Astrocyte of the spinal cord (primary cell): ENCODE measurements around the gene DMAP1.
A peak's percentile ranks its signal among the peaks of the same experiment; 100 is the strongest.

Experiments used
- DNase-seq: peaks from one replicate; pipeline ENCODE4 v3.0.0; 2011; ENCODE audit warnings: low read depth, low spot score
- H3K4me3 ChIP-seq: 2 replicates; pipeline ENCODE4 v1.5.1; 2011; ENCODE audit warnings: low read depth, mild to moderate bottlenecking, low read length, moderate library complexity
- CTCF ChIP-seq: IDR thresholded peaks from 2 replicates; pipeline ENCODE4 v1.5.1; 2012; ENCODE audit warnings: low read depth, mild to moderate bottlenecking, low read length, inconsistent platforms
- in situ Hi-C: cut with HindIII; loops from 2 replicates; pipeline ENCODE4 v1.10.0; 2017; ENCODE audit warnings: low sequenced_read_pairs

The DMAP1 gene

GRCh38 chr1:44220001-44220751 lies 6.9 kb downstream of the DMAP1 start:
- in situ Hi-C loops: no loop called here
- no peak overlapping the region for H3K4me3 ChIP-seq
- peak; percentile 35 for DNase-seq
- TF ChIP-seq CTCF: no peak

GRCh38 chr1:44220755-44221154 lies 7.5 kb downstream of the DMAP1 start:
- DNase-seq: no peak
- TF ChIP-seq CTCF: no peak
- H3K4me3 ChIP-seq: no peak overlapping the region
- in situ Hi-C loops: no loop called here

- in situ Hi-C loops: no loop called here
- TF ChIP-seq CTCF: no peak
- DNase-seq: no peak
- H3K4me3 ChIP-seq: no peak overlapping the region
Observed at GRCh38 chr1:44221769-44222168, 8.5 kb downstream of the DMAP1 start.

GRCh38 chr1:44222397-44223186 lies 9.3 kb downstream of the DMAP1 start:
- TF ChIP-seq CTCF: no peak
- no peak for DNase-seq
- in situ Hi-C loops: no loop called here
- H3K4me3 ChIP-seq: no peak overlapping the region

- H3K4me3 ChIP-seq: no peak overlapping the region
- in situ Hi-C loops: no loop called here
- no peak for DNase-seq
- TF ChIP-seq CTCF: no peak
Observed at GRCh38 chr1:44223187-44223610, 9.9 kb downstream of the DMAP1 start.

DNA sequence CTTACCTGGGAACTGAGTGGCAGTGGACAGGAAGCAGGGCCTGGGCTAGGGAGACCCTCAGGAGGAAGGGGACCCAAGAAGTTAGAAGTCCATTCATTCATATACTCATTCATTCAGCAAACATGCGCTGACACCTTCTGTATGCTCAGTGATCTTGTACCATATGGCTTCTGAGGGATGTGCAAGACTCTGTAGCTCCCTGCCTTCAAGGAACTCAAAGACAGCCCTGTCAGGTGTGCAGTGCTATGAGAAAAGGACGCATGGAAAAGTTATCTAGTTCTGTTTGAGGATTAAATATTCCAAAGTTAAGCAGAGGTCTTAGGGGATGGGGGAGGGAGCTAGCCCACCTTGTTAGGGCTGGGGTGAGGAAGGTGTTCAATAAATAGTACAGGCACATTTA lies 12.5 kb downstream of the DMAP1 start:
- DNase-seq: no peak
- no peak for TF ChIP-seq CTCF
- in situ Hi-C loops: no loop called here
- no peak overlapping the region for H3K4me3 ChIP-seq
